IMR-90 (cell line): ENCODE data around the gene PXN. TPM values are rescaled to one million over a fixed set of nuclear protein-coding genes. Genes with fewer than 3 reads are reported as not detected.

ENCODE experiments used
- ATAC-seq: fragments of 200-7000 bp; cut with Tn5 transposase; 2 replicates; pipeline ENCODE4 v1.9.1; 2020; ENCODE audit warnings: low read depth, mild to moderate bottlenecking, moderate library complexity
- BruUV-seq: library from RNA; stranded (reverse); fragments of 400-500 nt; replicated peaks from 2 replicates; lab custom pipeline; 2021; lab: Mats Ljungman, UMichigan
- CTCF ChIA-PET: fragments of 300-600 bp; formaldehyde crosslinking; extraction: SDS; loops from one replicate; lab custom pipeline; 2021; ENCODE audit warnings: antibody characterized with exemption; lab: Yijun Ruan, JAX
- POLR2A ChIA-PET: fragments of 300-600 bp; sonication (Branson Sonifier 250); formaldehyde crosslinking; loops from one replicate; lab custom pipeline; 2022; ENCODE audit warnings: antibody characterized with exemption; ENCODE audit not compliant: unreplicated experiment; lab: Charles Lee
- DNase-seq: peaks from one replicate; pipeline ENCODE4 v3.0.0; 2013
- H2AFZ ChIP-seq: replicated peaks from 2 replicates; pipeline ENCODE3; 2013; ENCODE audit warnings: low read length, mild to moderate bottlenecking; ENCODE audit not compliant: poor library complexity
- H2AK5ac ChIP-seq: 2 replicates; pipeline ENCODE4 v1.6.1; 2013; ENCODE audit warnings: low read depth, low read length, inconsistent platforms
- H2AK9ac ChIP-seq: replicated peaks from 2 replicates; pipeline ENCODE3; 2013; ENCODE audit warnings: mild to moderate bottlenecking, low read depth, low read length, moderate library complexity; ENCODE audit not compliant: poor library complexity
- H2BK120ac ChIP-seq: 2 replicates; pipeline ENCODE4 v1.6.1; 2013; ENCODE audit warnings: low read depth, low read length, inconsistent platforms
- H2BK15ac ChIP-seq: 3 replicates; pipeline ENCODE4 v1.6.1; 2013; ENCODE audit warnings: low read depth, low read length, inconsistent platforms
- H2BK20ac ChIP-seq: 2 replicates; pipeline ENCODE4 v1.6.1; 2013; ENCODE audit warnings: low read depth, mild to moderate bottlenecking, inconsistent platforms, low read length, moderate library complexity
- H2BK5ac ChIP-seq: 2 replicates; pipeline ENCODE4 v1.6.1; 2013; ENCODE audit warnings: mild to moderate bottlenecking, low read depth, low read length, inconsistent platforms; ENCODE audit not compliant: poor library complexity, severe bottlenecking
- H3K14ac ChIP-seq: replicated peaks from 2 replicates; pipeline ENCODE4 v1.6.1; 2013; ENCODE audit warnings: low read depth, low read length, inconsistent platforms
- H3K18ac ChIP-seq: 2 replicates; pipeline ENCODE4 v1.6.1; 2013; ENCODE audit warnings: low read depth, low read length, control low read depth
- H3K23ac ChIP-seq: 2 replicates; pipeline ENCODE4 v1.6.1; 2013; ENCODE audit warnings: low read depth, low read length, inconsistent platforms
- H3K27ac ChIP-seq: 2 replicates; pipeline ENCODE4 v1.5.1; 2013; ENCODE audit warnings: mild to moderate bottlenecking, control low read depth, low read length; ENCODE audit not compliant: insufficient read depth
- H3K27me3 ChIP-seq: 2 replicates; pipeline ENCODE4 v1.6.1; 2013; ENCODE audit warnings: low read length; ENCODE audit not compliant: control insufficient read depth, insufficient read depth
- H3K36me3 ChIP-seq: 2 replicates; pipeline ENCODE4 v1.6.1; 2013; ENCODE audit warnings: low read length, mixed read lengths; ENCODE audit not compliant: control insufficient read depth, insufficient read depth
- H3K4ac ChIP-seq: 2 replicates; pipeline ENCODE4 v1.6.1; 2013; ENCODE audit warnings: low read depth, low read length, inconsistent platforms
- H3K4me1 ChIP-seq: 2 replicates; pipeline ENCODE4 v1.6.1; 2013; ENCODE audit warnings: low read length, mixed read lengths; ENCODE audit not compliant: control insufficient read depth, insufficient read depth
- H3K4me2 ChIP-seq: 2 replicates; pipeline ENCODE4 v1.6.1; 2013; ENCODE audit warnings: low read depth, mild to moderate bottlenecking, control low read depth, low read length, moderate library complexity
- H3K4me3 ChIP-seq: 2 replicates; pipeline ENCODE4 v1.5.1; 2013; ENCODE audit warnings: low read depth, mild to moderate bottlenecking, control low read depth, low read length, moderate library complexity; ENCODE audit not compliant: insufficient read depth
- H3K56ac ChIP-seq: 2 replicates; pipeline ENCODE4 v1.6.1; 2013; ENCODE audit warnings: low read length, inconsistent platforms; ENCODE audit not compliant: insufficient read depth; ENCODE audit errors: extremely low read depth
- H3K79me1 ChIP-seq, 2 experiments: 2 replicates each; pipeline ENCODE4 v1.6.1; 2013; ENCODE audit warnings: low read length in 2 of 2, inconsistent platforms in 1 of 2, low read depth in 1 of 2
- H3K9ac ChIP-seq: 2 replicates; pipeline ENCODE4 v1.6.1; 2013; ENCODE audit warnings: low read depth, low read length, control low read depth
- H3K9me1 ChIP-seq: 2 replicates; pipeline ENCODE4 v1.6.1; 2013; ENCODE audit warnings: low read length, inconsistent platforms; ENCODE audit not compliant: insufficient read depth
- H3K9me3 ChIP-seq: 2 replicates; pipeline ENCODE4 v1.6.1; 2013; ENCODE audit warnings: low read length; ENCODE audit not compliant: control insufficient read depth, insufficient read depth
- H4K20me1 ChIP-seq: 2 replicates; pipeline ENCODE4 v1.6.1; 2013; ENCODE audit warnings: low read length, inconsistent platforms; ENCODE audit not compliant: insufficient read depth
- H4K5ac ChIP-seq: 2 replicates; pipeline ENCODE4 v1.6.1; 2013; ENCODE audit warnings: mild to moderate bottlenecking, low read depth, low read length, control low read depth
- H4K8ac ChIP-seq, 2 experiments: 2 replicates each; pipeline ENCODE4 v1.6.1; 2013; ENCODE audit warnings: low read depth in 2 of 2, low read length in 2 of 2, control low read depth in 1 of 2, inconsistent platforms in 1 of 2
- H4K91ac ChIP-seq: 2 replicates; pipeline ENCODE4 v1.6.1; 2013; ENCODE audit warnings: low read depth, low read length, inconsistent platforms; ENCODE audit not compliant: insufficient read depth
- BHLHE40 ChIP-seq: fragments of 150-350 bp; IDR thresholded peaks from 2 replicates; pipeline ENCODE4 v1.6.1; 2016; ENCODE audit warnings: mild to moderate bottlenecking, low read depth, low read length
- CEBPB ChIP-seq: IDR thresholded peaks from 2 replicates; pipeline ENCODE4 v1.6.1; 2012; ENCODE audit warnings: low read depth, low read length, improper control_type of control experiment
- CHD1 ChIP-seq: IDR thresholded peaks from 2 replicates; pipeline ENCODE4 v1.6.1; 2012; ENCODE audit warnings: low read depth, low read length, improper control_type of control experiment
- ELK1 ChIP-seq: fragments of 150-350 bp; IDR thresholded peaks from 2 replicates; pipeline ENCODE4 v1.6.1; 2016; ENCODE audit warnings: low read depth, mild to moderate bottlenecking, low read length, moderate library complexity, borderline replicate concordance
- FOS ChIP-seq: fragments of 150-350 bp; IDR thresholded peaks from 2 replicates; pipeline ENCODE4 v1.6.1; 2016; ENCODE audit warnings: low read depth, low read length
- MAFK ChIP-seq: IDR thresholded peaks from 2 replicates; pipeline ENCODE4 v1.6.1; 2012; ENCODE audit warnings: low read depth, low read length, improper control_type of control experiment
- MAZ ChIP-seq: IDR thresholded peaks from 2 replicates; pipeline ENCODE4 v1.6.1; 2012; ENCODE audit warnings: low read depth, mild to moderate bottlenecking, low read length, improper control_type of control experiment, moderate library complexity, borderline replicate concordance
- MXI1 ChIP-seq: IDR thresholded peaks from 2 replicates; pipeline ENCODE4 v1.6.1; 2012; ENCODE audit warnings: low read depth, mild to moderate bottlenecking, low read length, moderate library complexity, borderline replicate concordance
- NFE2L2 ChIP-seq: fragments of 150-350 bp; IDR thresholded peaks from 2 replicates; pipeline ENCODE4 v1.6.1; 2016; ENCODE audit warnings: low read depth, mild to moderate bottlenecking, low read length
- POLR2A ChIP-seq: IDR thresholded peaks from 2 replicates; pipeline ENCODE4 v1.6.1; 2012; ENCODE audit warnings: mild to moderate bottlenecking, low read depth, low read length
- RAD21 ChIP-seq: IDR thresholded peaks from 2 replicates; pipeline ENCODE4 v1.6.1; 2012; ENCODE audit warnings: low read length, improper control_type of control experiment
- RCOR1 ChIP-seq: IDR thresholded peaks from 2 replicates; pipeline ENCODE4 v1.6.1; 2012; ENCODE audit warnings: mild to moderate bottlenecking, low read length, improper control_type of control experiment; ENCODE audit not compliant: insufficient replicate concordance
- RFX5 ChIP-seq: IDR thresholded peaks from 2 replicates; pipeline ENCODE4 v1.8.0; 2012; ENCODE audit warnings: low read depth, mild to moderate bottlenecking, low read length, moderate library complexity
- SMC3 ChIP-seq: fragments of 150-350 bp; IDR thresholded peaks from 2 replicates; pipeline ENCODE4 v1.6.1; 2016; ENCODE audit warnings: low read depth, mild to moderate bottlenecking, antibody characterized with exemption, low read length, moderate library complexity
- WGBS, 2 experiments: methylation state at CpG; one replicate each; pipeline versions ENCODE4 v1.1.5 to v1.1.7; 2013; ENCODE audit warnings: missing lambda C conversion rate in 2 of 2; ENCODE audit not compliant: insufficient read length in 1 of 2; ENCODE audit errors: extremely low coverage in 2 of 2; 5-methylcytosine and 5-hydroxymethylcytosine counted together
- dilution Hi-C: fragments of 300-500 bp; cut with HindIII; formaldehyde crosslinking; loops from one replicate; pipeline ENCODE4 v1.14.3; 2018; ENCODE audit warnings: low sequenced_read_pairs; ENCODE audit not compliant: unreplicated experiment
- in situ Hi-C: fragments of 300-500 bp; cut with MboI; formaldehyde crosslinking; loops from 3 replicates; pipeline ENCODE4 v1.14.3; 2019; ENCODE audit warnings: low sequenced_read_pairs, inconsistent platforms, mixed read lengths
- intact Hi-C: fragments of 100-400 bp; cut with micrococcal nuclease; formaldehyde crosslinking; loops from 2 replicates; pipeline ENCODE4 v1.10.0; 2022
- polyA plus RNA-seq, 3 experiments: library from polyadenylated mRNA; depleted of rRNA; stranded (reverse); fragments of >200 nt; gene quantifications; 2 replicates each; pipeline ENCODE4 v1.2.3, GENCODE V29; 2012; ENCODE audit warnings: low replicate concordance in 1 of 3
- total RNA-seq: library from RNA; depleted of rRNA; stranded (reverse); fragments of >200 nt; gene quantifications from 2 replicates; pipeline ENCODE4 v1.2.3, GENCODE V29; 2012
- TF ChIP-seq, protein P1 (sequence below): conservative IDR thresholded peaks from 2 replicates; pipeline ENCODE4 v1.5.1; 2012; ENCODE audit warnings: mild to moderate bottlenecking, low read depth, low read length, improper control_type of control experiment
- TF ChIP-seq, protein P2 (sequence below): fragments of 150-350 bp; IDR thresholded peaks from 2 replicates; pipeline ENCODE4 v1.6.1; 2017; ENCODE audit warnings: mild to moderate bottlenecking, antibody characterized with exemption, low read length, low read depth

PXN gene
- total and polyA plus RNA-seq, 2 of the 4 experiments (the other 2 are of a cell fraction): 46.6 to 134 TPM

- intact Hi-C loops (no loop called here), in situ Hi-C loops (loop anchor here (5.0 kb wide), 1 partner anchor 39 kb away; no protein-coding TSS in a partner anchor), dilution Hi-C loops (no loop called here)
- no peak overlapping the region for H2AK5ac ChIP-seq
- H4K5ac ChIP-seq: no peak overlapping the region
- peaks cover 48% of the 10 kb centered on the region for H4K20me1 ChIP-seq
- no peak for TF ChIP-seq POLR2A
- no peak for TF ChIP-seq ELK1
- TF ChIP-seq NFE2L2: no peak
- TF ChIP-seq MXI1: no peak
- no peak for TF ChIP-seq MAFK
- TF ChIP-seq BHLHE40: no peak
- TF ChIP-seq MAZ: no peak
- no peak for TF ChIP-seq RCOR1
- TF ChIP-seq RAD21: no peak
- no peak for TF ChIP-seq SMC3
- TF ChIP-seq, protein P1, sequence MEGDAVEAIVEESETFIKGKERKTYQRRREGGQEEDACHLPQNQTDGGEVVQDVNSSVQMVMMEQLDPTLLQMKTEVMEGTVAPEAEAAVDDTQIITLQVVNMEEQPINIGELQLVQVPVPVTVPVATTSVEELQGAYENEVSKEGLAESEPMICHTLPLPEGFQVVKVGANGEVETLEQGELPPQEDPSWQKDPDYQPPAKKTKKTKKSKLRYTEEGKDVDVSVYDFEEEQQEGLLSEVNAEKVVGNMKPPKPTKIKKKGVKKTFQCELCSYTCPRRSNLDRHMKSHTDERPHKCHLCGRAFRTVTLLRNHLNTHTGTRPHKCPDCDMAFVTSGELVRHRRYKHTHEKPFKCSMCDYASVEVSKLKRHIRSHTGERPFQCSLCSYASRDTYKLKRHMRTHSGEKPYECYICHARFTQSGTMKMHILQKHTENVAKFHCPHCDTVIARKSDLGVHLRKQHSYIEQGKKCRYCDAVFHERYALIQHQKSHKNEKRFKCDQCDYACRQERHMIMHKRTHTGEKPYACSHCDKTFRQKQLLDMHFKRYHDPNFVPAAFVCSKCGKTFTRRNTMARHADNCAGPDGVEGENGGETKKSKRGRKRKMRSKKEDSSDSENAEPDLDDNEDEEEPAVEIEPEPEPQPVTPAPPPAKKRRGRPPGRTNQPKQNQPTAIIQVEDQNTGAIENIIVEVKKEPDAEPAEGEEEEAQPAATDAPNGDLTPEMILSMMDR: no peak
- TF ChIP-seq CHD1: no peak
- TF ChIP-seq, protein P2, sequence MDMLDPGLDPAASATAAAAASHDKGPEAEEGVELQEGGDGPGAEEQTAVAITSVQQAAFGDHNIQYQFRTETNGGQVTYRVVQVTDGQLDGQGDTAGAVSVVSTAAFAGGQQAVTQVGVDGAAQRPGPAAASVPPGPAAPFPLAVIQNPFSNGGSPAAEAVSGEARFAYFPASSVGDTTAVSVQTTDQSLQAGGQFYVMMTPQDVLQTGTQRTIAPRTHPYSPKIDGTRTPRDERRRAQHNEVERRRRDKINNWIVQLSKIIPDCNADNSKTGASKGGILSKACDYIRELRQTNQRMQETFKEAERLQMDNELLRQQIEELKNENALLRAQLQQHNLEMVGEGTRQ: no peak
- TF ChIP-seq RFX5: no peak
- no peak for TF ChIP-seq FOS
- TF ChIP-seq CEBPB: no peak
- no peak overlapping the region for H3K27ac ChIP-seq
- H3K79me1 ChIP-seq: peaks cover 55 to 72% of the 10 kb centered on the region in 2 experiments
- H2BK20ac ChIP-seq: no peak overlapping the region
- no peak overlapping the region for H3K4me3 ChIP-seq
- H4K91ac ChIP-seq: no peak overlapping the region
- H3K4me2 ChIP-seq: no peak overlapping the region
- no peak overlapping the region for H3K14ac ChIP-seq
- no peak overlapping the region for H2AFZ ChIP-seq
- no peak overlapping the region for H3K9ac ChIP-seq
- WGBS, 2 experiments: no CpG with 5 or more reads among the region's 7 CpGs
- H3K36me3 ChIP-seq: peaks cover 56% of the 10 kb centered on the region
- H2BK120ac ChIP-seq: no peak overlapping the region
- peaks cover 8% of the 10 kb centered on the region for H3K4me1 ChIP-seq
- H3K9me1 ChIP-seq: peaks cover 22% of the 10 kb centered on the region
- H3K23ac ChIP-seq: no peak overlapping the region
- no peak for DNase-seq
- H3K18ac ChIP-seq: no peak overlapping the region
- no peak overlapping the region for H2BK15ac ChIP-seq
- no peak overlapping the region for H2AK9ac ChIP-seq
- no peaks in the 10 kb centered on the region for H3K27me3 ChIP-seq
- H2BK5ac ChIP-seq: no peak overlapping the region
- H4K8ac ChIP-seq: no peak overlapping the region
- H3K9me3 ChIP-seq: no peaks in the 10 kb centered on the region
- no peak overlapping the region for H3K4ac ChIP-seq
- POLR2A ChIA-PET: no interaction called here
- CTCF ChIA-PET: no interaction called here
- H3K56ac ChIP-seq: no peak overlapping the region
- ATAC-seq: no peak
- BruUV-seq: no TSS peak
Measured at GRCh38 chr12:120180975-120181374, 84.6 kb downstream of the PXN start.
